ENCODE measurements around the gene CCDC174.

Gene CCDC174

DNA sequence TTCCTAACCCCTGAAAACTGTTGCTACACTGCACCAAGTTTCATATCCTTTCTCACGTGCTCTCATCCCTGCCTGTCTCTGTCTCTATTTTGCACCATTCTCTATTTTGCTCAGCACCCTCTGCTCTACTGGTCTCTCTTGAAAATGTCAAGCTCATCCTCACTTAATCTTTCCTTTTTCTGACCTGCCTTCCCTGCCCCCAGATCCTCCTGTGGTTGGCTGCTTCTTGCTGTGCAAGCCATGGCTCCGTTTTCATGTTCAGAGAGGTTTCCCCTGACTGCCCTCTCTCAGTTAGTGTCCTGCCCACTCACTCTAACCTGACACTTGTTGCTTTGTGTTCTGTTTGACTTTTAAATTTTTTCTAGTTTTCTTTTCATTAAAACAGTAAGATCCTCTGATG lies 6.0 kb downstream of the CCDC174 start:
- peaks cover 36% of the 10 kb centered on the region for H3K4me1 Mint-ChIP-seq
- ATAC-seq: peak; percentile 46
- peaks cover 50% of the 10 kb centered on the region for H3K36me3 Mint-ChIP-seq (ENCODE audit: low read depth)
- H3K4me3 Mint-ChIP-seq: no peak overlapping the region
- H3K27ac Mint-ChIP-seq: peak overlapping the region; percentile 4
- no peak for DNase-seq
- no peaks in the 10 kb centered on the region for H3K9me3 Mint-ChIP-seq
- no peaks in the 10 kb centered on the region for H3K27me3 Mint-ChIP-seq

DNA sequence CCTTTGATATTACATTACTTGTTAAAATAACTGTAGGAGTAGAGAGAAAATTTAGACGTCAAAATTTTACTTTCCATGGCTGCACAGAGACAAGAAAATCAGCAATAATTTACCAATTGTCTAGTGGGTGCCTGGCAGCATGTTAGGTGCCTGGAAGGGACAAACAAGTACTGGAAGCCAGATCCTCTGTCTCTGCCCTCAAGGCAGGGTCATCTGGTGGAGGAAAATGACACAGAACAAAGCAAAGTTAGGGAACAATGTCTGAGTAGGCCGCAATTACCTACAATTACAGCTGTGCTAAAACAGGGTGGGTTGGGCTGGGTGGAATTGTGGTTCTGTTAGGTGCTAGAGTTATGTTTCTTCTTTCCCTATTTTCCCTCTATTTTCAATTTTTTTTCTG lies 7.4 kb downstream of the CCDC174 start:
- no peak for ATAC-seq
- Mint-ChIP-seq H3K27me3 (no peaks in the 10 kb centered on the region), H3K27ac (peak overlapping the region; percentile 29), H3K36me3 (ENCODE audit: low read depth) (peaks cover 59% of the 10 kb centered on the region), H3K4me1 (peaks cover 24% of the 10 kb centered on the region), H3K4me3 (no peak overlapping the region), H3K9me3 (no peaks in the 10 kb centered on the region)
- DNase-seq: no peak

DNA sequence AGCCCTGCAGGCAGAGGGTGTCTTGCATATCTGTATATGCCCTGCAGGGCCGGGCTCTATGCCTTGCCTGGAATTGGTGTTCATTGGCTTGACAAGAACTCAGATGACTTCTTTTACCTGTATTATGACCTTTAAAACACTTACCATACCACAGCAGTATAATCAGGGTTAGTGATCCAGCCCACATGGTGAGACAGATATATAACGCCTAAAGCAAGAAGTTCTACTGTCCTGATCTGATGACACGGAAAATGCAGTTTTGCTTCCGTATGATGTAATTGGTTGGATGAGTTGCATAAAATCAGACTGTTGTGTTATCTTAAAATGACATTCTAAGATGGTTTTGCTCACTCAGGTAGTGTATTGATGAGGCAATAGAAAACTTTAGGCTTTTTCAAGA lies 9.4 kb downstream of the CCDC174 start:
- peaks cover 19% of the 10 kb centered on the region for H3K4me1 Mint-ChIP-seq
- peaks cover 68% of the 10 kb centered on the region for H3K36me3 Mint-ChIP-seq (ENCODE audit: low read depth)
- no peak overlapping the region for H3K4me3 Mint-ChIP-seq
- H3K9me3 Mint-ChIP-seq: no peaks in the 10 kb centered on the region
- ATAC-seq (peak; percentile 60), DNase-seq (no peak)
- H3K27ac Mint-ChIP-seq: peak overlapping the region; percentile 90
- no peaks in the 10 kb centered on the region for H3K27me3 Mint-ChIP-seq

DNA sequence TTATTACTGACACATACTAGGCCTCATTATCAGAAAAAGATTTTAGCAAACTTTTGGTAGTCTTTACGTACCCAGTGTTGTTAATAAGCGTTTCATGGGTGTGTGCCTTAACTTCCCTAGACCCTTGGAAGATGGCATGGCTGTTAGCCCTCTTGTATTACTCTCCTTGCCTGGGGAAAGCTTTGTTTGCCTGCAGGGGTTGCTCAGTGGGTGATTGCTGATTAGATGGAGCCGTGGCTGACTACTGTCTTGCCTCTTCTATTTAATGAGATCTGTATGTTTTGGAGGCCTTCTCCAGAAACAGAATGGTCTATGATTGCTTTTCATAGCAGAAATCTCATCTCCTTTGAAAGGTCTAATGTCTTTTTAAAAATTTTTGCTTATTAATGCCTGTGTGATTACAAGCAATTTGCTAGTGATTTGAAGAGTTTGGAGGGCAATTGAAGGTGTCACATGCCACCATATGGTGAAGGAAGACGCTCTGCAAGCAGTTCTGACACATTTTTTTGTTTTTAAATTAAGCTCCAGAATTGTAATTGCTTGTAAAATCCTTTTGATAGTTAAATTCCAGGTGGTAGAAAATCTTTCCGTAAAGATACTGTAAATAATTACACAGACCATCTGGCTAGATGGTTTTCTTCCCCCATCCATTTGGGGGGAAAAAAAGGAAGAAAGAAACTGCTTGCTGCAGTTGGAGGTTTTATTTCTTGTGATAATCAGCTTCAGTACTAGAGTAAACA lies 12.0 kb downstream of the CCDC174 start:
- no peaks in the 10 kb centered on the region for H3K9me3 Mint-ChIP-seq
- H3K36me3 Mint-ChIP-seq (ENCODE audit: low read depth): peaks cover 60% of the 10 kb centered on the region
- H3K4me3 Mint-ChIP-seq: no peak overlapping the region
- peaks cover 10% of the 10 kb centered on the region for H3K4me1 Mint-ChIP-seq
- no peaks in the 10 kb centered on the region for H3K27me3 Mint-ChIP-seq
- DNase-seq (no peak), ATAC-seq (no peak)
- H3K27ac Mint-ChIP-seq: no peak overlapping the region

DNA sequence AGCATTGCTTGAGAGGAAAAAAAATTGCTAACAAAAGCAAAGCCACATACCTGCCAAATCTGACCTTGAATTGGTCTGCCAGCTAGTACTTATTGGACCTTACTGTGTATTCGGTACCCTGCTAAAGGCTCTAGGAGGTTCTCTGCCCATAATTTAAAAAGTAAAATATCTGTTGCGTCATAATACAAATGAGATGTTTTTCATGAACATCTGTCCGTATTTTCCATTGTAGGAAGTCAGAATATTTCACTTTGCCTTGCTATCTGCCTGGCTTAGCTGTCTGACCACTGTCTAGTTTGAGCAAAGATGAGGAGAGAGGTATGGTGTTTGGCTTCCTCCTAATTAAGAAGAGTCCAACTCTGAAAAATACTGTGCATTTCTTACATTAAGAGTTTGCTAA lies 12.6 kb downstream of the CCDC174 start:
- no peak overlapping the region for H3K4me3 Mint-ChIP-seq
- peaks cover 64% of the 10 kb centered on the region for H3K36me3 Mint-ChIP-seq (ENCODE audit: low read depth)
- ATAC-seq (no peak), DNase-seq (no peak)
- H3K9me3 Mint-ChIP-seq: no peaks in the 10 kb centered on the region
- H3K4me1 Mint-ChIP-seq: peaks cover 10% of the 10 kb centered on the region
- H3K27me3 Mint-ChIP-seq: no peaks in the 10 kb centered on the region
- H3K27ac Mint-ChIP-seq: peak overlapping the region; percentile 46

DNA sequence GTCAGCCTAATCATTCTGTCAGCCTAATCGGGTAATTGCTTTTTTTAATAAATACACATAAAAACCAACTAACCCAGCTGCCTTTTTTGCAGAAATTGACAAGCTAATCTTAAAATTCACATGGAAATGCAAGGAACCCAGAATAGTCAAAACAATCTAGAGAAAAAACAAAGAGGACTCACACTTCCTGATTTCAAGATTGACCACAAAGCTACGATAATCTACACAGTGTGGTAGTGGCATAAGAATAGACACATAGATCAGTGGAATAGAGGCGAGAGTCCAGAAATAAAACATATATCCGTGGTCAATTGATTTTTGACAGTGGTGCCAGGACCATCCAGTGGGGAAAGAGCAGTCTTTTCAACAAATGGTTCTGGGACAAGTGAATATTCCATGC lies 21.0 kb downstream of the CCDC174 start:
- no peaks in the 10 kb centered on the region for H3K4me1 Mint-ChIP-seq
- no peak for ATAC-seq
- no peak for DNase-seq
- no peaks in the 10 kb centered on the region for H3K27me3 Mint-ChIP-seq
- no peak overlapping the region for H3K4me3 Mint-ChIP-seq
- H3K9me3 Mint-ChIP-seq: no peaks in the 10 kb centered on the region
- no peak overlapping the region for H3K27ac Mint-ChIP-seq
- peaks cover 45% of the 10 kb centered on the region for H3K36me3 Mint-ChIP-seq (ENCODE audit: low read depth)

DNA sequence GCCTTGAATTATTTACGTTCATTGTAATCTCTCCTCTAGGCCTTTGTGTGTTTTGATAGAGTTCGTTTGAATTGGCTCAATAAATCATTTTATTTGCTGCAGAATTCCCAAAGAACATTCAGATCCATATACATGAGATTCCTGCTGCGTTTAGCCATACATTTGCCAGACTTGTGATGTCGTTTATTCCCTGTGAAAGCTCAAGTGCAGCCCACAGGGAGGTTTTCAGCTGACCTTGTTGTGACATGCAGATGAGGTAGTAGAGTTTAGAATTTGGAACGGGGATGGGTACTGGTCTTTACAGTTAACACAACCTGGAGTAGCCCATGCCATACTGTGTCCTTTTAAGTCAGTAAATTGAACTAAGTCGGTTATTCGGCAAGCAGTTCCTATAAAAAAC lies 23.3 kb downstream of the CCDC174 start, which contains the start of gene C3orf20:
TSS of gene C3orf20 (plus strand) at position 301 of the 400 bp plus-strand sequence. CDS start 7,573 bp downstream, outside the sequence.
- Mint-ChIP-seq H3K36me3 (ENCODE audit: low read depth) (peaks cover 32% of the 10 kb centered on the region), H3K4me1 (no peaks in the 10 kb centered on the region), H3K27me3 (no peaks in the 10 kb centered on the region), H3K27ac (no peak within 1 kb of the TSS), H3K9me3 (no peaks in the 10 kb centered on the region), H3K4me3 (no peak within 1 kb of the TSS)
- ATAC-seq (no peak), DNase-seq (no peak)

DNA sequence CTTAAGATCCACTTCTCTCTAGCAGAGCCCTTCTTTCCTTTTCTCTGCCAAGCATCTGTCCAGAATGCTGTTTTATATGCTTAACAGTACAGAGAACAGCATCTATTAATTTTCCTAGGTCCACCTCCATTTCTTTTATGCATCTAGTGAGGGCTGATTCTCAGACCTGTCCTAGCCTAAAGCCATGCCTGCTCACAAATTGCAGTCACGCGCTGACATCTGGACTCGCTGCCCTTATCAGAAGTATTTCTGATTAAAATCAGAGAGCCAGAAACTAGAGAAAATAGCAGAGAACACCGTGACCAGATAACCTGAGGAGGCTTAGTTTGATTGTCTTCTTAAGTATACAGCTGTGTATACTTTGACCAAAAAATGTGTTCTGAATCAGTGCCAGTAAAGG lies 25.3 kb downstream of the CCDC174 start:
- Mint-ChIP-seq H3K9me3 (peaks cover 5% of the 10 kb centered on the region), H3K4me3 (no peak overlapping the region), H3K36me3 (ENCODE audit: low read depth) (peaks cover 17% of the 10 kb centered on the region), H3K4me1 (no peaks in the 10 kb centered on the region), H3K27me3 (no peaks in the 10 kb centered on the region), H3K27ac (no peak overlapping the region)
- no peak for ATAC-seq
- DNase-seq: no peak

DNA sequence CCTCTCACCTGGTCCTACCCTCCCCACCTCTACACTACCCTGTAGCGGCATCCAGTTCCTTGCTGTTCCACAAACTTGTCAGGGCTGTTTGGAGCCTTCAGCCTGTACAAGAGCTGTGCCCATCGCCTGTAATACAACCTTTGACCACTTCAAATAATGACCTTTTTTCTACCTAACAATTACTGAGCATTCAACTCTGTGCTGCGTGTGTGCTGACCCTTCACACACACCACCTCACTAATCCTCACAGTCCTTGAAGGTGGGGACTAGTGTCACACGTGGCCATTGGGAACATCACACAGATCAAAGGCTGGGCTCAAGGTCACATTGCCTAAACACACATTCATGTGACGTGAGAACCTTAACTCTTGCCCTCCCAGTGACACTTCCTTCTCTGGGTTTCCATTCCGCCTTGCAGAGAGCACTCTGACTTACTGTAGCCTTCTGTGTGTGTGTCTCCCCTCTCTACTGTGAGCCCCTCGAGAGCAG lies 26.5 kb downstream of the CCDC174 start:
- Mint-ChIP-seq H3K27me3 (no peaks in the 10 kb centered on the region), H3K9me3 (peaks cover 5% of the 10 kb centered on the region), H3K36me3 (ENCODE audit: low read depth) (peaks cover 9% of the 10 kb centered on the region), H3K27ac (no peak overlapping the region), H3K4me3 (no peak overlapping the region), H3K4me1 (no peaks in the 10 kb centered on the region)
- ATAC-seq: no peak
- no peak for DNase-seq

DNA sequence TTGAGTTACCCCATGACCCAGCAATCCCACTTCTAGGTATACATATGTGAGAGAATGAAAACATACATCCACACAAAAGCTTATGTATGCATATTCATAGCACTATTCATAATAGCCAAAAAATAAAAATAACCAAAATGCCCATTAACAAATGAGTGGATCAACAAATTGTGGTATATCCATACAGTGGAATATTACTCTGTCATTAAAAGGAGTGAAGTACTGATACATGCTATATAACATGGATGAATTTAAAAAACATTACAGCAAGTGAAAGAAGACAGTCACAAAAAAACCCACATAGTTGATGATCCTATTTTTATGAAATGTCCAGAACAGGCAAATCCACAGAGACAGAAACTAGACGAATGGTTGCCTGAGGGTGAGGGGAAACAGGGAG lies 28.6 kb downstream of the CCDC174 start:
- Mint-ChIP-seq H3K9me3 (peaks cover 5% of the 10 kb centered on the region), H3K36me3 (ENCODE audit: low read depth) (peaks cover 7% of the 10 kb centered on the region), H3K27ac (no peak overlapping the region), H3K4me3 (no peak overlapping the region), H3K27me3 (no peaks in the 10 kb centered on the region), H3K4me1 (no peaks in the 10 kb centered on the region)
- no peak for DNase-seq
- ATAC-seq: no peak

DNA sequence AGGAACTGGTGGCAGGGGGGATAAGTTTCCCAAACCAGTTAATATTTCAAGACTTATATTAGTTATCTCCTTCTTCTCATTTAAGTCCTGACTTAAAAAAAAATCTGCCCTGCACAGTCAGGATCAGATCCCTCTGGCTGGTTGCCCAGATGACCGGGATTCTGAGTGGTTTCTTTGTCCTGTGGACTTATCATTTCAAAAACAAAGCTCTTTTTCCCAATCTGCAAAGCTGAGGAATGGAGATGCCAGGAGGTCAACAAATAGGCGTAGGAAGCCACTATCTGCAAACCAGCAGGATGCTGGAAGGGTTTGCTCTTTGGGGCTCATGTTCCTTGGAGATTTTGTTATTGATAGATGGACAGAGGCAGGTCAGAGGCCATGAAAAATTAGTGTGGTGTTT lies 29.2 kb downstream of the CCDC174 start:
- DNase-seq (no peak), ATAC-seq (no peak)
- Mint-ChIP-seq H3K27ac (no peak overlapping the region), H3K9me3 (peaks cover 5% of the 10 kb centered on the region), H3K4me1 (peaks cover 4% of the 10 kb centered on the region), H3K36me3 (ENCODE audit: low read depth) (peaks cover 7% of the 10 kb centered on the region), H3K27me3 (no peaks in the 10 kb centered on the region), H3K4me3 (no peak overlapping the region)

DNA sequence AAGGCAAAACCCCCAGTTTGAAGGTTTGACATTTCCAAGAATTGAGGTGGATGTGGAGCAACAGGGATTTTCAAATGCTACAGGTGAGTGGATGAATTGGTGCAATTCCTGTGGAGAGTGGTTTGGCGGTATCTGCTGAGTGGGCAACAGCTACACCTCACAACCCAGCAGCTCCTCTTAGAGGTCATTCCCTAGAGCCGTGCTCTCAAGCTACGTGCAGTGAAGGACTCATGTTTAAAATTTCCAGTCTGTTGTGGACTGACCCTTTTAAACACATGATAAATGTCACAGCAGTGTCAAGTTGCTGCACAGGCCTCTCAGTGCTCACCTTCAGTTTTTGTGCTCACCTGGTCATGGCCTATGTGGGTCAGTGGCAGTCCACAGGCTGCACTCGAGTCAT lies 32.9 kb downstream of the CCDC174 start:
- ATAC-seq: no peak
- peaks cover 5% of the 10 kb centered on the region for H3K9me3 Mint-ChIP-seq
- H3K4me1 Mint-ChIP-seq: peaks cover 13% of the 10 kb centered on the region
- H3K27ac Mint-ChIP-seq: no peak overlapping the region
- H3K4me3 Mint-ChIP-seq: no peak overlapping the region
- DNase-seq: no peak
- peaks cover 5% of the 10 kb centered on the region for H3K36me3 Mint-ChIP-seq (ENCODE audit: low read depth)
- H3K27me3 Mint-ChIP-seq: no peaks in the 10 kb centered on the region

DNA sequence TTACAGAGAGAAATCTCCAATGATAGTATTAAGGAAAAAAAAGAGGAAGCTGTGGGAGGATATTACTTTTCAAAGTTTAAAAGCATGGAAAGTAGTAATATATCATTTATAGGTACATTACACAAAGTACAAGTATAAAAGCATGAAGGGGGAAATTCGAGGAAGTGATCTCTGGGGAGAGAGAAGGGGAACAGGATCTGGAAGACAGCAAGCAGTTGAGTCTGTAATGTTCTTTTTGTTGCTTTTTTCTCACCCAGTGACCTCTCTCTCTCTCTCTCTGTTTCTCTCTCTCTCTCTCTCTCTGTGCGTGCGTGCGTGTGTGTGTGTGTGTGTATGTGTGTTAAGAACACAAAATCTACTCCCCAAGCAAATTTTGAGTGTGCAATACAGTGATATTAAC lies 33.6 kb downstream of the CCDC174 start:
- no peak for DNase-seq
- peaks cover 2% of the 10 kb centered on the region for H3K36me3 Mint-ChIP-seq (ENCODE audit: low read depth)
- H3K27ac Mint-ChIP-seq: no peak overlapping the region
- H3K27me3 Mint-ChIP-seq: no peaks in the 10 kb centered on the region
- H3K4me3 Mint-ChIP-seq: no peak overlapping the region
- H3K9me3 Mint-ChIP-seq: peaks cover 3% of the 10 kb centered on the region
- no peak for ATAC-seq
- peaks cover 15% of the 10 kb centered on the region for H3K4me1 Mint-ChIP-seq

DNA sequence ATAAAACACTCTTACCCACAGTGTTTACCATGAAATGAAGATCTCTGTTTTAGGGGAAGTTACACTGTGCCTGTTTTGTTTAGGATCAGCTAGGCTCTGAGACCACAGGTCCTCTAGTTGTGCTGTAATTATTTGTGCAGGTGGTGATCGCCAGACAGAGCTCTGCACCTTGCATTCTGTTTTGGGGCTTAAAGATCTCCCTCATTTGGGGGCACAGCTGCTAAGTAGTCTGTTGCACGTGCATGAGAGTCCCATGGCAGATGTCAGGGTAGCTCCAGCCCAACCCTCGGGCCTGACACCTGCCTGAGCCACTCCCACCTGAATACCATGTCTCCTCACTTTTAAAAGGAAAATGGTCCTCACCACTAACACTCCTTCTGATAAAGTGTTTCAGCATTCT lies 35.8 kb downstream of the CCDC174 start:
- H3K27me3 Mint-ChIP-seq: no peaks in the 10 kb centered on the region
- H3K27ac Mint-ChIP-seq: no peak overlapping the region
- no peak for DNase-seq
- ATAC-seq: no peak
- no peaks in the 10 kb centered on the region for H3K9me3 Mint-ChIP-seq
- H3K36me3 Mint-ChIP-seq (ENCODE audit: low read depth): no peaks in the 10 kb centered on the region
- H3K4me3 Mint-ChIP-seq: no peak overlapping the region
- peaks cover 15% of the 10 kb centered on the region for H3K4me1 Mint-ChIP-seq

DNA sequence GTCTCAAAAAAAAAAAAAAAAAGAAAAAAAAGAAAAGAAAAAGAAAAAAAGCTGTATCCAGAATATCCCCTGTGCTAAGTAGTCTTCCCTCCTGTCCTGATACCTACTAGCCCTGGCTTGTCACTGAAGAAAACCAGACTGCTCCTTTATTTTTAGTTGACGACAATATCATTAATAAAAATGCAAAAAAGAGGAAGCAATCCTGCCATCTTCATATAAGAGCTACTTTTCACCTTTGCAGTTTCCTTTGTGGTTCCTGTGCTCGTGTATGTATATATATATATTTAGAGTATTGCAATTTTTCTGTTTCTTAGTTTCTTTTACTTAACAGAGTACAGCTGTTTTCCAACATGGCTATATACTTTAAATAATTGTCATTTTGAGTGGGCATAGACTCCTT lies 37.0 kb downstream of the CCDC174 start:
- H3K9me3 Mint-ChIP-seq: no peaks in the 10 kb centered on the region

More for the DNA sequence above, 37.0 kb downstream of the CCDC174 start:
- H3K36me3 Mint-ChIP-seq (ENCODE audit: low read depth): no peaks in the 10 kb centered on the region
- no peak for ATAC-seq
- DNase-seq: no peak
- no peaks in the 10 kb centered on the region for H3K27me3 Mint-ChIP-seq
- peaks cover 15% of the 10 kb centered on the region for H3K4me1 Mint-ChIP-seq
- no peak overlapping the region for H3K4me3 Mint-ChIP-seq
- no peak overlapping the region for H3K27ac Mint-ChIP-seq

Measured in activated naive CD8-positive, alpha-beta T cell treated with anti-CD3 and anti-CD28 coated beads, Interleukin-2, amount 50 U/mL, for 24 hours (primary cell).